NCI-H748 (cell line): ENCODE data around the gene FAAH2.
"Not testable (repeated sequence)": the region's sequence is repeated elsewhere in the genome, so short reads cannot be mapped to it uniquely, and the experiment has no call there.

Experiments
- DNase-seq: peaks from one replicate; lab custom pipeline; 2025; ENCODE audit not compliant: unreplicated experiment; lab: John Stamatoyannopoulos, UW

The FAAH2 gene

DNA sequence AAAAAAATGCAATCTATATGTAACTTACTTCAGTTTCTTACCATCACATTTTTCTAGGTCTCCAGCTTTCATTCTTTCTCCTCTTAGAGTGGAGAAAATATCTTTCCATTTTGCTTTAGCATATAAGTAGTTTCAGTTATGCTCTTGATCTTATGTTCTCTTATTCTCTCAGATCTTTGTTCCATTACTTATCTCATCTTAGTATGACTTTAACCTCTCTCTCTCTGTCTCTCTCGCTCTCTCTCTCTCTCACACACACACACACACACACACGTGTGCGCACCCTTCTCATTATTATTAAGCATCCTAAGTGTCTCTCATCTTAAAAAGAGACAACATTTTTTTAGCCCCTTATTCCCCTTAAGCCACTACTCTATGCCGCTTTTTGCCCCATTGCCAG, 92.8 kb downstream of the FAAH2 start:
- no peak for DNase-seq

DNA sequence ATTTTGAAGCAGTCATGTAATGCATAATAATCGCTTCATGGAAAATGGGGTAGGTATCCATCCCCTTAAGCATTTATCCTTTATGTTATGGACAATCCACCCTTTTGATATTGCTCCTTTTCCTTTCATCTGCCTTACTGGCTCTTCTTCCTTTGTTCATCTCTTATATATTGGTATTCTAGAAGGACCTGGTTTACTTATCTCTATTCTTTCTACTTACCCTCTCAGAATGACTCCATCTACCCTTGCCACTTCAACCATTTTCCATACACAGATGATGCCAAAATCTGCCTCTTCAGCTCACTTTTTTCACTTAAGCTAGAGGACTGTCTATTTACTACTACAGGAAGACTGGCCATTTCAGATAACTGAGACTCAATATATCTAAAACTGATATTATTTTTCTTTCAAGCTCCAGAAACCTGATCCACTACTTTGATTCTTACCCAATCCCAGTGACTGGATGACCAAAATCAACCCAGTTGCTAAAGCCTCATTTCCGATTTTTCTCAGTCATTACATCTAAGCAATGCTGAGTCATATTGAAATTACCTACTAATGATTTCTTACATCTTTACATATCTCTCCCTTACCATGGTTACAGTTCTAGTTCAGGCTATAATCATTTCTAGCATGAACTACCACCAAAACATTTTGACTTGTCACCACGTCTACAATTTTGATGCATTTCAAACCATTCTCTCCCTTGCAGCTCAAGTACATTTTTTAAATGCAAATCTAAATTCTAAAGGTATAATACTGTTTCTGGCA, 93.7 kb downstream of the FAAH2 start:
- DNase-seq = no peak

- not testable (repeated sequence) for DNase-seq
Measured at GRCh38 chrX:57394162-57394561, 107.7 kb downstream of the FAAH2 start.

GRCh38 chrX:57403191-57403590, 116.7 kb downstream of the FAAH2 start:
- not testable (repeated sequence) for DNase-seq

GRCh38 chrX:57406149-57406548, 119.6 kb downstream of the FAAH2 start:
- no peak for DNase-seq

- no peak for DNase-seq
Measured at GRCh38 chrX:57417827-57418226, 131.3 kb downstream of the FAAH2 start.

DNA sequence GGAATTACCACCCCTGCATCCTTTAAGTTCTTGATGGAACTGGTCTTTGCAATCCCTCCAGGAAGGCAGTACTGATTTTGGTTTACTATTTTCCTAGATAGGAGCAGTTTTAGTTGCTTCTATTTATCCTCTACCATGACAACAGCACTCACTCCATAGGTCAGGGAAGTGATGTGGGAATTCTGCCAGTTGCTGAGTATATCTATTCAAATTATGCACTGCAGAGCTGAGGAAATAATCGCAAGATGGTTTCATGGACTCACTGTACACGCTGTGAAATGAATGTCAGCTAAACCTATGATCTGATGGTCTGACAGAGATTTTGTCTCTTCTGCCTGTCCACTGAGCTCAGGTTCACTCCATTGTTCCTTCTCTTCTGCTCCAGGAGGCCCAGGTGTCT, 135.8 kb downstream of the FAAH2 start:
- DNase-seq = peak; percentile 47

GRCh38 chrX:57422790-57423189, 136.3 kb downstream of the FAAH2 start:
- DNase-seq = no peak

DNA sequence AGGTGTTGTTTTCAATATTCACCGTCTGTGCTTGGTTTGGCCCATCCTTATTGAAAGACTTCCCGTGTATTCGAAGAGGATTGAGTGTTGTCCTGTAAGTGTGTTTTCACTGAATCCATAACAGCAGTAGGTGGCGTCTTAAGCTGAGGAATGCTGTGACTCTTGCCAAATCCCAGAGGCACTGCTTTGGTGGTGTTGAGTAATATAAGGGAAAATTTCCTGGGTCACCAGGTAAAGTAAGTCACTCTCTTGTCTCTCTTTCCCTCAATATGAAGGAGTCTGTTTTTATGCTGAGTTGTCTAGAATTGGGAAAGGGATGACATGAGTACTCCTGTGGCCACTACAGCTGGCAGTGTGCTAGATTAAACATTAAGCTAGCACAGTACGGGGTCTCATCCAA, 158.6 kb downstream of the FAAH2 start:
- DNase-seq = no peak

DNA sequence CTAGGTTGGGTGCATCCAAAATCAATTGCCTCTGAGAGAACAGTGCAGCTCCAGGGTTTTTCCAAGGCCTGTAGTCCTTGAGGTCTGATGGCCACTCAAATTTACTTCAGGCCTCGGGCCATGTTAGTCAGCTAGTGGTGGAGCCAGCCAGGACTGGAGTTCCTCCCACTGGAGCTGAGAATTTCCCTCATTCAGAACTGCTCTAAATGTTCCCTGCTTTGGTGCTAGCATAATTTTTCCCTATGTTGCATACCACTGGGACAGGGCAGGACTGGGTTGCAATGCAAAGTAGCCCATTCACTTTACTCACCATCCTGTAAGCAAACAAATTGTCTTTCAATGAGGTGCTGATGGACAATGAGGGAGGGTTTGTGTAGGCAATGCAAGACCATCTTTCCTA, 159.3 kb downstream of the FAAH2 start:
- DNase-seq = no peak

DNA sequence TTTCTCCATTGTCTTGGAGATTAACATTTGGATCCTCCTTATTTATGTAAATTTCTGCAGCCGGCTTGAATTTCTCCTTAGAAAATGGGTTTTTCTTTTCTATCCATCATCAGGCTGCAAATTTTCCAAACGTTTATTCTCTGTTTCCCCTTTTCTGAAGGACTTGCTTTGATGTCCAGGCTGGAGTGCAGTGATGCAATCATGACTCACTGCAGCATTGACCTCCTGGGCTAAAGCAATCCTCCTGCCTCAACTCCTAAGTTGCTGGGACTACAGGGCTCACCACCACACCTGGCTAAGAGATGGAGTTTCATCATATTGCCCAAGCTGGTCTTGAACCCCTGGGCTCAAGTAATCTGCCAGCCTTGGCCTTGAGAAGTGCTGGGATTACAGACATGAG, 161.3 kb downstream of the FAAH2 start:
- no peak for DNase-seq

DNA sequence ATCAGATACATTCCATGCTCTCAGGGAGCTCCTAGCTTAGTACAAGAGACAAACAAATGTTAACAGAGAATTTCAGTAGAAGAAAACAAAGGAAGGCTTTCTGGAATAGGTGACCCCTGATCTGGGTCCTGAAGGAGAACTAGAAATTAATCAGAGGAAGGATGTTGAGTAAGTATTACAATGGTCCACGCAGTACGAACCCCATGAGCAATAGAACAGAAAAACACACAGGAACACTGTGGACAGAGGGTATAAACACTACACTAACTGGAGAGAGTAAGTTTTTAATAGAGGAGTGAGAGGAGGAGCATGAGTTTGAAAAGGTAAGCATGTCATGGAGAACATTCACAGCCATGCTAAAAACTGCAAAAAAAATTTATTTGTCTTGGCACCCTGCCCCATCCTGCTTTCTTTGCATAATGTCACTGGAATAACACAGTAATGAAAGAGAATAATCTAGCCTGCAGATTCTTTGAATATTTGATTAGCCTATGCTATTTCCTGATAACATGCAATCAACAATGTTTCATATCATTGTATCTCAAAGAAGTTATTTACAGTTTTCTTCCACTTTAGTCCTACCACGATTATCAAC, 165.0 kb downstream of the FAAH2 start:
- peak; percentile 3 for DNase-seq

GRCh38 chrX:57453901-57454300, 167.4 kb downstream of the FAAH2 start:
- DNase-seq = peak; percentile 54

GRCh38 chrX:57481514-57481913, 195.0 kb downstream of the FAAH2 start:
- DNase-seq = no peak

GRCh38 chrX:57516491-57516890, 230.0 kb downstream of the FAAH2 start:
- DNase-seq = no peak

GRCh38 chrX:57519578-57520118, 233.1 kb downstream of the FAAH2 start:
- DNase-seq = no peak

- peak; percentile 67 for DNase-seq
Measured at GRCh38 chrX:57528670-57529255, 242.3 kb downstream of the FAAH2 start.
